Jurkat, Clone E6-1 (cell line): ENCODE data around the gene CRYBA2.

Source experiments
- DNase-seq: peaks from one replicate; pipeline ENCODE4 v3.0.0-alpha.2; 2011; ENCODE audit warnings: low read depth, low spot score
- H3K4me3 ChIP-seq: 2 replicates; pipeline ENCODE4 v1.5.1; 2011; ENCODE audit warnings: mild to moderate bottlenecking, low read length, control low read depth, moderate library complexity

CRYBA2 gene

DNA sequence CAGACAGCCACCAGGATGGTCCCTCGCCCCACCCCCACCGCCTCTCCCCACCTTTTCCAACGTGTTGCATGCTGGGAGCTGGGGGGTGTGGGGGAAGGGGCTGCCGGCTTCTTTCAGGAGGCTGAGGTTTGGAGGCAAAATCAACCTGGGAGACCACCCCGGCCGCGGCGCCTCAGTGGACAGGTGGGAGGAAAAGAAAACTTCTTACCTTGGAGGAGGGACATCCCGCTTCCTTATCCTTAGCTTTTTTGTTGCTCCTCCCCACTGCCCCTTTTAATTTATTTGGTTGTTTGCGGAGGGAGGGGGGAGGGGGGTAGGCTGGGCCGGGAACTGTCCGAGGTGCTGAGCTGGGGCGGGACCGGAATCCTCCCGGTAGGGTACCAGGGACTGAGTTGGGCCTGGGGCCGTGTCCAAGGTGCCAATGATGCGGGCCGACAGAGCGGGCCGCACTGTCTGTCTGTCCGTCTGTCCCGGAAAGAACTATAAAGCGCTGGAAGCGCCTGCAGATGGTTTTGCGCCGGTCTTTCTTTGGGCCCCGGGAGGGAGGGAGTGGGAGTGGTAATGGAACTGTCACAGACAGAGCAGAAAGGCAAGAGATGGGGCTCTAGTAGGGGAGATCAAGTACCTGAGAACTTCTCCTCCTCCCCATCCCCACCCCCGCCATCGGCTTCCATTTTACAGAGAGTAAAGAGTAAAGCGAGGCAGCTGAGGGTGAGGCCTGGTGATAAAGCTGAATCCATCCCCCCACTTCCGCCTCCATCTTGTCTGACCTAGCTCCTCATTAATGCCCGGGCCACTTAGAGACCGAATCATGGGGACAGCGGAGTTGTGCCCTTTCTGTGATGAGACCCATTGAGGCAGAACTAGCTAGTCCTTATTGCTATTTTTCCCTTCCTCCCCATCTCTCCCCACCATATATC is 31.3 kb downstream of the CRYBA2 start:
- no peak for DNase-seq
- no peak overlapping the region for H3K4me3 ChIP-seq

DNA sequence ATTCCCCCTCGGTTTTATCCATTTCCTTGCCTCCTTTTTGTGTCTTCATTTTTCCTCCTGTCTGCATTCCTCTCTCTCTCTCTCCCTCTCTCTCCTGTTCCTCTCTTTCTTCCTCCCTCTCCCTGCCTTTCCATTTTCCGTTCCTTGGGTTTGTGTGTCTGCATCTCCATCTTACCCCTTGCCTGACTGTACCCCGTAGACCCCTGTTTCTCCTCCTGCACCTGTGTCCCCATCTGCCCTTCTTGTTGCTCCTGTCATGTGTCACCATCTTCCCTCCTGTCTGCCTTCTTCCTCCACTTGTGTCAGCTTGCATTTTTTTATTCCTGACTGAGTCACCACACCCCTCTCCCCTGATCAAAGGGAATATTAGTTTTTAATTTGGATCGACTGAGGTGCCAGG is 32.0 kb downstream of the CRYBA2 start:
- H3K4me3 ChIP-seq = no peak overlapping the region
- DNase-seq = no peak

DNA sequence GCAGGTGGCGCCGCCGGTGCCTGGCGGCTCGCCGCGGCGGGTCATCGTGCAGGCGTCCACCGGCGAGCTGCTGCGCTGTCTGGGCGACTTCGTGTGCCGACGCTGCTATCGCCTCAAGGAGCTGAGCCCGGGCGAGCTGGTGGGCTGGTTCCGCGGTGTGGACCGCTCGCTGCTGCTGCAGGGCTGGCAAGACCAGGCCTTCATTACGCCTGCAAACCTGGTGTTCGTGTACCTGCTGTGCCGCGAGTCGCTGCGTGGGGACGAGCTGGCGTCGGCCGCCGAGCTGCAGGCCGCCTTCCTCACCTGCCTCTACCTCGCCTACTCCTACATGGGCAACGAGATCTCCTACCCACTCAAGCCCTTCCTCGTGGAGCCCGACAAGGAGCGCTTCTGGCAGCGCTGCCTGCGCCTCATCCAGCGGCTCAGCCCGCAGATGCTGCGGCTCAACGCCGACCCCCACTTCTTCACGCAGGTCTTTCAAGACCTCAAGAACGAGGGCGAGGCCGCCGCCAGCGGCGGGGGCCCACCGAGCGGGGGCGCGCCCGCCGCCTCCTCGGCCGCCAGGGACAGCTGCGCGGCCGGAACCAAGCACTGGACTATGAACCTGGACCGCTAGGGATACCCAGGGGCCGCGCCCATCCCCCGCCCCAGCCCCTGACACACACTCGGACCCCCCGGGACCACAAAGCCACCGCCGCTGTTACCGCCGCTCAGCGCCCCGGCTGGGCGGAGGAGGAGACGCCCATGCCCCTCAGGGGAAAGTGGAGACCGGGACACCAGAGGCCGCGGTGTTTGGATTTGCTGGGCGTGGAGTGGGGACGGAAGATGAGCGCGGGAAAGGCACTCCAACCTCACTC is 32.7 kb downstream of the CRYBA2 start:
- DNase-seq = no peak
- H3K4me3 ChIP-seq = no peak overlapping the region

DNA sequence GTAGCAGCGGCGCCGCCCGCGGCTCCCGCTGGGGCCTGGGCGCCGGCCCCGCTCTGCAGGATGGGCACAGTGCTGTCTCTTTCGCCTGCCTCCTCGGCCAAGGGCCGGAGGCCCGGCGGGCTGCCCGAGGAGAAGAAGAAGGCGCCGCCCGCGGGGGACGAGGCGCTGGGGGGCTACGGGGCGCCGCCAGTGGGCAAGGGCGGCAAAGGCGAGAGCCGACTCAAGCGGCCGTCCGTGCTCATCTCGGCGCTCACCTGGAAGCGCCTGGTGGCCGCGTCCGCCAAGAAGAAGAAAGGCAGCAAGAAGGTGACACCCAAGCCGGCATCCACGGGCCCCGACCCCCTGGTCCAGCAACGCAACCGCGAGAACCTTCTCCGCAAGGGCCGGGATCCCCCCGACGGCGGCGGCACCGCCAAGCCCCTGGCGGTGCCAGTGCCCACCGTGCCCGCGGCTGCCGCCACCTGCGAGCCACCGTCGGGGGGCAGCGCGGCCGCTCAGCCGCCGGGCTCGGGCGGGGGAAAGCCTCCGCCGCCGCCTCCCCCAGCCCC is 33.4 kb downstream of the CRYBA2 start:
- peak overlapping the region; percentile 39 for H3K4me3 ChIP-seq
- DNase-seq = no peak

DNA sequence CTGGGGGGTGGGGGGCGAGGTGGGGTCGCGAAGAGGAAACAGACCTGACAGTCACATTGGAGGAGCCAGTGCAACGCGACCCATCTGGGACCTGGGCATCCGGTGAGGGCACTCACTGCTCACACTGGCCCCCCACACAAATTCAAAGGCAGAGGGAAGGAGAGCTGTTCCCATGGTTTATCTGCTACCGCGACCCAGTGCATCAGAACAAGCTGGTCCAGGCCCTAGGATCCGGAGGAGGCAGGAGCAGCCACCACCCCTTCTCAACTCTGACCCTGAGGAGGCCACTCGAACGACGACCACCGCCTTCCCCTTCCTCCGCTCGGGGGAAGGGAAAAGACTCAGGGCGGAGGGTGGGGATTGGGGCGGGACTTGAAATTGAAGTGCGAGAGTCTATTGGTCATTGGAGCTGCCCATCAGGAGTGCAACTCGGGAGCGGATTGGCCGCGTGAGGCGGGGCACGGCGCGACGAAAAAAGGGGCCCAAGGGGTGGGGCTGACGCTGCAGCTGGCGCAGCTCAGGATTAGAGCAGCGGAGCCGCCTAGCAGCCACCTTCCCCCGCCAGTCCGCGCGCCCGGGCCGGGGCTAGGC is 34.0 kb downstream of the CRYBA2 start, which contains the start of gene CDK5R2:
Gene CDK5R2 (plus strand): TSS at position 526 of the 591 bp plus-strand sequence. CDS start 155 bp downstream, outside the sequence.
- H3K4me3 ChIP-seq = peak within 1 kb of the TSS; percentile 81
- DNase-seq = peak; percentile 92

DNA sequence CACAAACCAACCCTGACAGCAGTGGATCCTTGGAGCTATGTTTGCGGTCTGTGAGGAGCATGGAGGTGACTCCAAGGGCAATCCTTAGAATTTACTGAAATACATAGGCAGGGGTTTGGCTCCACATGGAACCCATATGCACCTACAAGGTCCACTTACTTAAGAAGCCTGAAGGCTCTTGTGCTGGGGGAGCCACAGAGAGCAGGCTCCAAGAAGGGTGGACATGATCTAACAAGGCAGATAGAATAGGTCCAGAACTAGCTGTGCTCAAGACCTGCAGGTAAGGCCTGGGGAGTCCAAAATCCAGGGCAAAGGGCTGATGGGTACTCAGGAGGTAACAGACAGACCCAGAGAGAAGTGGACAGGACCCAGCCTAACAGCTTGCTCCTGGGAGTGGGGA is 34.9 kb downstream of the CRYBA2 start:
- H3K4me3 ChIP-seq = no peak overlapping the region; the same call in 1 of the 2 replicates
- DNase-seq = no peak

DNA sequence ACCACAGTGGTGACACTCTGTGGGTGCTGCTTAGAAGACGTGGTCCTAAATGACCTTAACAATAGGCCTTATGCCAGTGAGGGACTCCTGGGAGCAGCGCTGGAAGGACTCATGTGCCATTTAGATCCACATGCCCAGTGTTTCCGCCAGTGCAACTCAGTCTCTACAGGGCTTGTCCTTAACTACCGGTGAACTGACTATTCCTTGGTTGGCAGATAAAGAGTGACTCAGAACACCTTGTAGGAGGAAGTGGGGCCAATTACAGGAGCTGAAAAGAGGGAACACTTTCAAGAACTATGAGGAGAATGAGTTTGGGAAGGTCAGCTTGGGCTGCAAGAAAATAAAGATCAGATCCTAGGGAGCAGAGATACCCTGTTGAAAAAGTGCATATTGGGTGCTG is 35.6 kb downstream of the CRYBA2 start:
- no peak for DNase-seq
- H3K4me3 ChIP-seq = no peak overlapping the region

DNA sequence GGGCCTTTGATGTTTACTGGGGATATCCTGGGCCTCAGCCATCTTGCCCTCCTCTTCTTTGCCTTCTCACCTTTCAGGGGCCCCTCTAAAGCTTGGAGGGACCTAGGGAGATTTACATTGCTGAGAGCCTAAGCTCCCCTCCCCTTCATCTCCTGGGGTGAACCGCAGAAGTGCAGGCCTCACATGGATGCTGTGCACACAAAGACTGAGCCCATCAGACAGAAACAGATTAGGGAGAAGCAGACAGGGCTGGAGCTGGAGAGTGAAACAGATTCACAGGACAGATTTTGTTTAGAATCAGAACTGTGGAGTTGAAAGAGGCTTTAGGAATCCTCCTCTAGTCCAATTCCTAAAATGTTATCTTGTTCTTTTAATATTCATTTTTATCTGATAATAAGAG is 37.2 kb downstream of the CRYBA2 start:
- H3K4me3 ChIP-seq = no peak overlapping the region
- no peak for DNase-seq

DNA sequence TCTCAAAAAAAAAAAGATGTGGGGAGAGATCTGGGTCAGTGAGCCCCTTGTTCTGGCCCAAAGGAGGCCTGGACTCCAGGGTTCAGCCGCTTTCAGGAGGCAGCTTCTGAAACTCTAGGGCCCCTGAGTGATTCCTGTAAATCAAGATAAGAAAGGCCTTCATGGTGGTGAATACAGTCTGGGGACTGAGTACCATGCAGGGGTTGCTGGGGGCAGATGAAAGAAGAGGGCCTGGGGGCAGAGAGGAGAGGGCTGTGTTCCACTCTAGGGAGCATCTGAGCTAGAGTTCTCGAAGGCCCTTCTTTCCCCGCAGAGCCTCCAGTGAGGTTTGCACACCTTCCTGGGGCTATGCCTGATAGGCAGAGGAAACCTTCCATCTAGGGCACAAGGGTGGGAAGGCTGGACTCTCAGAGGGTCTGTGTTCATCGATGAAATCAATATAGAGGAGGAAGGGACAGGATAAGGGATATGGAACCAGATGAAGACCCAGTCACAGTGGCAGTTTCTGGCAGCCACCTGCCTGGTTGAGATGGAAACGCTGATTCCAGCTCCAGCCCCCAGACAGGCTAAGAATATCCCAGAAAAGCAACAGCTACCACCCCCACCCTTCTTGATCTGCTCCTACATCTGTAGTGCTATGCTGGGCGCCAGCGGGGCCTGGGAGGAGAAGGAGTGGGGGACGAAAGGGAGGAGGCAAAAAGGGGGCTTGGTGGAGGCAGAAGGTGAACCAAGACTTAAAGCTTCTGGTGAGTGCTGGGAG is 38.5 kb downstream of the CRYBA2 start:
- DNase-seq = no peak
- no peak overlapping the region for H3K4me3 ChIP-seq

DNA sequence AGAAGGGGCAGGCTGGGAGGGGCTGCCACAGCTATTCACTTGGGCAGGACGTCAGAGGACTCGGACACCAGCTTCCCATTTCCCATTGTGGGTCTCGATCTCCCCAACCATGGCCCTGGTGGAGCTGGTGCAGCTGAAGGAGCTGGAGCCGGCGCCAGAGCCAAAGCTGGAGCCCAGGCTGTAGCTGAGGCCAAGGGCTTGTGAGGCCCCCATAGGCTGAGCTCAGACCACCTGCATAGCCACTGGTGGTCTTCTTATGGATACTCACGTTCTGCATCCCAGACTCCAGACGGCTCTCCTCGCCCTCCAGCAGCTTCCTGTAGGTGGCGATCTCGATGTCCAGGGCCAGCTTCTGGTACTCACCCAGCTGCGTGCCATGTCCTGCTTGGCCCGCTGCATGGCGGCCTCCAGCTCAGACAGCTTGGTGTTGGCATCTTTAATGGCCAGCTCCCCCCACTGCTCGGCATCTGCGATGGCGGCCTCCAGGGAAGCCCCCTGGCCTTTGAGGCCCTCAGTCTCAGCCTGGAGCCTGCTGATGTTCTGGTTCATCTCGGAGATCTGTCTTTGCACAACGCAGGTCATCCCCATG is 39.8 kb downstream of the CRYBA2 start:
- DNase-seq = no peak

DNA sequence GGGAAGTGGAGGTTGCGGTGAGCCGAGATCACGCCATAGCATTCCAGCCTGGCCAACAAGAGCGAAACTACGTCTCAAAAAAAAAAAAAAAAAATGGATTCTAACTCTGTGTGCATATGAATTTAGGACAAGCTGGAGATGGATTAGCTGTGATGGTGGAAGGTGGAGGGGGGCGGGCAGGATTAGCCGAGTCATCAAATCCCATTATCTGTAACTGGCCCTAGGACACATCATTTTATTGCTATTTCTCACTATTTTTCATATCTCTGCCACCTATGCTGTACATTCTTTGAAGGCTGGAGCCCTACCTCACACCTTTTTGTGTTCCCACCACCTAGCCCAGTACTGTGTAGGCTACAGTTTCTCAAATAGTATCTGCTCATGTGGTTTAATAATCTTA is 41.1 kb downstream of the CRYBA2 start:
- DNase-seq = no peak

More for the DNA sequence above, 39.8 kb downstream of the CRYBA2 start:
- no peak overlapping the region for H3K4me3 ChIP-seq

DNA sequence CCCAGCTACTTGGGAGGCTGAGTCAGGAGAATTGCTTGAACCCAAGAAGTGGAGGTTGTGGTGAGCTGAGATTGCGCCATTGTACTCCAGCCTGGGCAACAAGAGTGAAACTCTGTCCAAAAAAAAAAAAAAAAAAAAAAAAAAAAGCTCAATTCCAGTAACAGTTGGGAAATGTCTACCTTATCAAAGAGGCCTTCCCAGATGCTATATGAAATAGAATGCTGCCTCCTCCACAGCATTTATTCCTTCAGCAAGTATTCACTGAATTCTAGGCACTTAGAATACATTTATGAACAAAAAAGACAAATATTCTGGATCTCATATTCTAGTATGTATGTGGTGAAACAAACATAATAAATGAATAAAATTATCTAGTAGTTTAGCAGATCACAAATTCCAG is 46.6 kb downstream of the CRYBA2 start:
- DNase-seq = no peak
- no peak overlapping the region for H3K4me3 ChIP-seq

More for the DNA sequence above, 41.1 kb downstream of the CRYBA2 start:
- no peak overlapping the region for H3K4me3 ChIP-seq

DNA sequence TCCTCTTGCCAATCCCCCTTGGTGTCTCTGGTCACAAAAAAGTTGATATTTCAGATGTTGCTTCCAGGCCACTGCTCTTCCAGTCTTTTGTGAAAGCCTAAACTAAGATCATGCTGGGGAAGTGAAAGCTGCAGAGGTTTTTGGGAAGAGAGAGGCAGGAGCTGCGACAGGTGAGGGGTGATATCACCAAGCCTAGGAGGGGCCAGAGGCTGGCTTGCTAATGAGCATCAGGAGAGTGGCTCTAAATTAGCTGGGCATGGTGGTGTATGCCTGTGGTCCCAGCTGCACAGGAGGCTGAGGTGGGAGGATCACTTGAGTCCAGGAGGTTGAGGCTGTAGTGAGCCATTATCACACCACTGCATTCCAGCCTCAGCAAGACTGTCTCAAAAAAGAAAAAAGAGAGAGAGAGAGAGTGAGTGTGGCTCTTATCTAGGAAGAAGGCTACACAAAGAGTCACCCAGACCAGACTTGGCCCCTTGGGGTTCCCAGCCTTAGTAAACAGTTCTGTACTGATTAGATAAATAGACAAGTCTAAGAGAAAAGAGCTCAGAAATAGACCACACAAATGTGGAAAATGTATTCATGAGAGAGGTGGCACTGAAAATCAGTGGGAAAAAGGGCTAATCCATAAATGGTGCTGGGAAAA is 48.3 kb downstream of the CRYBA2 start:
- no peak overlapping the region for H3K4me3 ChIP-seq
- no peak for DNase-seq
